Fibroblast of lung (primary cell): ENCODE results near the gene UQCRQ.

Experiments
- EZH2 ChIP-seq: IDR thresholded peaks from 2 replicates; pipeline ENCODE4 v1.5.1; 2012; ENCODE audit warnings: low read length, control low read depth, mild to moderate bottlenecking; ENCODE audit errors: missing control alignments
- TF ChIP-seq, protein P1 (sequence below), 2 donors: IDR thresholded peaks in 1 of 2; conservative IDR thresholded peaks in 1 of 2; 1 replicate in 1 of 2; 2 replicates in 1 of 2; pipeline ENCODE4 v1.5.1; 2011 to 2012; ENCODE audit warnings: low read length in 2 of 2, control low read depth in 1 of 2, inconsistent platforms in 1 of 2, low read depth in 1 of 2, mild to moderate bottlenecking in 1 of 2

DNA sequence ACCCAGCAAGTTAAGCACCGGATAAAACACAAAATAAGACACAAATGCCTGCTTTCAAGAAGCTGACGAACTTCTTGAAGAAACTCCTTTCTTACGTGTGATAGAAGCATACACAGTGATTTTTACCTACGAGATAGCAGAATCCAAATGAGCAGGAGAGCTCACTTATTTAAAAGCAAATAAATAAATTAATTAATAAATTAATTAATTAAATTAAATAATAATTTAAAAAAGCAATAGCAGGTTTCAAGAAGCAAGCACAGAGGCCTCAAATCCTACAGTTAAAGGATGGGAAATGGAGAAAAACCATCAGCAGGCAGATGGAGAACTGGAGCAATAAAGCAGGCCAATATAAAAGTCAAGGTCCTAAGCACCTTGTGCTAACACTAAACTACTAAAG lies 24.4 kb downstream of the UQCRQ start:
- TF ChIP-seq, protein P1, sequence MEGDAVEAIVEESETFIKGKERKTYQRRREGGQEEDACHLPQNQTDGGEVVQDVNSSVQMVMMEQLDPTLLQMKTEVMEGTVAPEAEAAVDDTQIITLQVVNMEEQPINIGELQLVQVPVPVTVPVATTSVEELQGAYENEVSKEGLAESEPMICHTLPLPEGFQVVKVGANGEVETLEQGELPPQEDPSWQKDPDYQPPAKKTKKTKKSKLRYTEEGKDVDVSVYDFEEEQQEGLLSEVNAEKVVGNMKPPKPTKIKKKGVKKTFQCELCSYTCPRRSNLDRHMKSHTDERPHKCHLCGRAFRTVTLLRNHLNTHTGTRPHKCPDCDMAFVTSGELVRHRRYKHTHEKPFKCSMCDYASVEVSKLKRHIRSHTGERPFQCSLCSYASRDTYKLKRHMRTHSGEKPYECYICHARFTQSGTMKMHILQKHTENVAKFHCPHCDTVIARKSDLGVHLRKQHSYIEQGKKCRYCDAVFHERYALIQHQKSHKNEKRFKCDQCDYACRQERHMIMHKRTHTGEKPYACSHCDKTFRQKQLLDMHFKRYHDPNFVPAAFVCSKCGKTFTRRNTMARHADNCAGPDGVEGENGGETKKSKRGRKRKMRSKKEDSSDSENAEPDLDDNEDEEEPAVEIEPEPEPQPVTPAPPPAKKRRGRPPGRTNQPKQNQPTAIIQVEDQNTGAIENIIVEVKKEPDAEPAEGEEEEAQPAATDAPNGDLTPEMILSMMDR (conservative IDR thresholded peaks at IDR 0.05 in 1 of 2, IDR thresholded peaks at IDR 0.05 in 1 of 2; ENCODE audit: low read depth in 1 of 2, low read length in 2 of 2) = no peak
- no peak for TF ChIP-seq EZH2
